ENCODE results near the gene DSCAML1. TPM values are rescaled to one million over a fixed set of nuclear protein-coding genes. Genes with fewer than 3 reads are reported as not detected.

Gene DSCAML1
- total RNA-seq, 2 donors from 2014 or later = 0.67 to 1.3 TPM

- H3K9me3 ChIP-seq = no peaks in the 10 kb centered on the region
- no peak for DNase-seq (ENCODE audit: low spot score)
- no peak for TF ChIP-seq CTCF (IDR thresholded peaks at IDR 0.05)
- no peaks in the 10 kb centered on the region for H3K36me3 ChIP-seq
- H3K27ac ChIP-seq = no peak overlapping the region
- no peaks in the 10 kb centered on the region for H3K4me1 ChIP-seq
- H3K4me3 ChIP-seq = no peak overlapping the region
- H3K27me3 ChIP-seq = no peaks in the 10 kb centered on the region
These were observed 264.4 kb downstream of the DSCAML1 start for GRCh38 chr11:117532568-117532967.

GRCh38 chr11:117529816-117530215, 267.2 kb downstream of the DSCAML1 start:
- no peak for DNase-seq (ENCODE audit: low spot score)
- no peaks in the 10 kb centered on the region for H3K9me3 ChIP-seq
- no peak for TF ChIP-seq CTCF (IDR thresholded peaks at IDR 0.05)
- no peak overlapping the region for H3K4me3 ChIP-seq
- no peak overlapping the region for H3K27ac ChIP-seq
- no peaks in the 10 kb centered on the region for H3K27me3 ChIP-seq
- no peaks in the 10 kb centered on the region for H3K4me1 ChIP-seq
- no peaks in the 10 kb centered on the region for H3K36me3 ChIP-seq

GRCh38 chr11:117528097-117528721, 268.8 kb downstream of the DSCAML1 start:
- Histone ChIP-seq H3K27ac (no peak overlapping the region), H3K4me3 (no peak overlapping the region), H3K4me1 (no peaks in the 10 kb centered on the region), H3K36me3 (no peaks in the 10 kb centered on the region), H3K27me3 (no peaks in the 10 kb centered on the region), H3K9me3 (no peaks in the 10 kb centered on the region)
- TF ChIP-seq CTCF (IDR thresholded peaks at IDR 0.05) = no peak
- DNase-seq (ENCODE audit: low spot score) = no peak

- Histone ChIP-seq H3K27ac (no peak overlapping the region), H3K4me1 (no peaks in the 10 kb centered on the region), H3K9me3 (no peaks in the 10 kb centered on the region), H3K36me3 (no peaks in the 10 kb centered on the region), H3K4me3 (no peak overlapping the region), H3K27me3 (no peaks in the 10 kb centered on the region)
- DNase-seq (ENCODE audit: low spot score) = no peak
- no peak for TF ChIP-seq CTCF (IDR thresholded peaks at IDR 0.05)
These were observed 269.7 kb downstream of the DSCAML1 start for GRCh38 chr11:117527271-117527670.

GRCh38 chr11:117525866-117526542, 271.0 kb downstream of the DSCAML1 start:
- DNase-seq (ENCODE audit: low spot score) = no peak
- Histone ChIP-seq H3K27me3 (no peaks in the 10 kb centered on the region), H3K4me3 (no peak overlapping the region), H3K9me3 (no peaks in the 10 kb centered on the region), H3K27ac (no peak overlapping the region), H3K36me3 (no peaks in the 10 kb centered on the region), H3K4me1 (no peaks in the 10 kb centered on the region)
- no peak for TF ChIP-seq CTCF (IDR thresholded peaks at IDR 0.05)

All from right atrium auricular region (tissue), 2 donors.